ENCODE measurements around the gene SYNPR.

SYNPR gene

GRCh38 chr3:63386568-63386967 lies 108.5 kb downstream of the SYNPR start:
- DNase-seq: no peak

- DNase-seq: no peak
Measured at GRCh38 chr3:63387568-63387967, 109.5 kb downstream of the SYNPR start.

GRCh38 chr3:63390710-63391230 lies 112.7 kb downstream of the SYNPR start:
- DNase-seq: no peak

GRCh38 chr3:63395960-63396359 lies 117.9 kb downstream of the SYNPR start:
- DNase-seq: no peak

GRCh38 chr3:63400246-63400860 lies 122.2 kb downstream of the SYNPR start:
- DNase-seq: no peak

GRCh38 chr3:63405882-63406281 lies 127.8 kb downstream of the SYNPR start:
- DNase-seq: no peak

- DNase-seq: no peak
Measured at GRCh38 chr3:63413523-63413922, 135.4 kb downstream of the SYNPR start.

GRCh38 chr3:63414607-63415006 lies 136.5 kb downstream of the SYNPR start:
- no peak for DNase-seq

GRCh38 chr3:63429905-63430304 lies 151.8 kb downstream of the SYNPR start:
- DNase-seq: no peak

- DNase-seq: no peak
Measured at GRCh38 chr3:63430875-63431274, 152.8 kb downstream of the SYNPR start.

GRCh38 chr3:63437858-63438257 lies 159.8 kb downstream of the SYNPR start:
- DNase-seq: no peak

GRCh38 chr3:63438826-63439371 lies 160.8 kb downstream of the SYNPR start:
- no peak for DNase-seq

- no peak for DNase-seq
Measured at GRCh38 chr3:63441262-63441661, 163.2 kb downstream of the SYNPR start.

- no peak for DNase-seq
Measured at GRCh38 chr3:63442918-63443317, 164.8 kb downstream of the SYNPR start.

- DNase-seq: no peak
Measured at GRCh38 chr3:63450023-63450422, 171.9 kb downstream of the SYNPR start.

- DNase-seq: no peak
Measured at GRCh38 chr3:63450634-63451363, 172.7 kb downstream of the SYNPR start.

GRCh38 chr3:63456901-63457300 lies 178.8 kb downstream of the SYNPR start:
- DNase-seq: no peak

GRCh38 chr3:63458405-63458804 lies 180.3 kb downstream of the SYNPR start:
- DNase-seq: no peak

GRCh38 chr3:63462732-63463131 lies 184.6 kb downstream of the SYNPR start:
- no peak for DNase-seq

GRCh38 chr3:63467392-63467791 lies 189.3 kb downstream of the SYNPR start:
- DNase-seq: no peak

- no peak for DNase-seq
Measured at GRCh38 chr3:63470745-63471144, 192.6 kb downstream of the SYNPR start.

- DNase-seq: no peak
Measured at GRCh38 chr3:63471781-63472180, 193.7 kb downstream of the SYNPR start.

GRCh38 chr3:63473641-63474166 lies 195.6 kb downstream of the SYNPR start:
- no peak for DNase-seq
